MCF 10A (cell line): Measurements from ENCODE around the gene HIVEP1. TPM values are rescaled to one million over a fixed set of nuclear protein-coding genes. Genes with fewer than 3 reads are reported as not detected.

Experiments used
- BruUV-seq: library from RNA; stranded (reverse); fragments of 400-500 nt; replicated peaks from 2 replicates; lab custom pipeline; 2021; lab: Mats Ljungman, UMichigan
- CTCF ChIA-PET: fragments of 300-600 bp; sonication (Branson Sonifier 250); formaldehyde crosslinking; extraction: SDS; loops from one replicate; lab custom pipeline; 2021; ENCODE audit warnings: antibody characterized with exemption, inconsistent platforms; lab: Yijun Ruan, JAX
- POLR2A ChIA-PET: fragments of 300-600, 350-650 bp; sonication (Branson Sonifier 250); formaldehyde crosslinking; extraction: SDS; loops from one replicate; lab custom pipeline; 2020; ENCODE audit warnings: antibody characterized with exemption, inconsistent platforms; lab: Yijun Ruan, JAX
- DNase-seq: peaks from one replicate; pipeline ENCODE4 v3.0.0-alpha.2; 2018; ENCODE audit not compliant: unreplicated experiment
- H3K27ac Mint-ChIP-seq: one replicate; pipeline ENCODE4 v1.8.0; 2022; ENCODE audit warnings: mild to moderate bottlenecking, low read depth, mixed read lengths; ENCODE audit not compliant: unreplicated experiment
- H3K27me3 Mint-ChIP-seq: one replicate; pipeline ENCODE4 v1.8.0; 2022; ENCODE audit warnings: mixed read lengths; ENCODE audit not compliant: insufficient read depth, unreplicated experiment
- H3K36me3 Mint-ChIP-seq: one replicate; pipeline ENCODE4 v1.8.0; 2022; ENCODE audit warnings: mild to moderate bottlenecking, moderate library complexity, mixed read lengths; ENCODE audit not compliant: insufficient read depth, unreplicated experiment
- H3K4me1 Mint-ChIP-seq: one replicate; pipeline ENCODE4 v1.8.0; 2022; ENCODE audit warnings: mixed read lengths; ENCODE audit not compliant: insufficient read depth, unreplicated experiment
- H3K4me3 Mint-ChIP-seq: one replicate; pipeline ENCODE4 v1.8.0; 2022; ENCODE audit warnings: mild to moderate bottlenecking, moderate library complexity, mixed read lengths; ENCODE audit not compliant: unreplicated experiment
- H3K9me3 Mint-ChIP-seq: one replicate; pipeline ENCODE4 v1.8.0; 2022; ENCODE audit warnings: mixed read lengths; ENCODE audit not compliant: unreplicated experiment
- intact Hi-C: fragments of 100-400 bp; cut with micrococcal nuclease; formaldehyde crosslinking; loops from 2 replicates; pipeline ENCODE4 v1.14.1; 2022
- total RNA-seq: library from RNA; stranded (reverse); gene quantifications from 2 replicates; pipeline ENCODE4 v1.2.3, GENCODE V29; 2022
- TF ChIP-seq, protein P1 (sequence below): fragments of 200-600 bp; IDR thresholded peaks from one replicate; pipeline ENCODE4 v1.8.0; 2022; ENCODE audit warnings: antibody characterized with exemption, mild to moderate bottlenecking; ENCODE audit not compliant: unreplicated experiment

The HIVEP1 gene
- total RNA-seq, 1 experiment from 2014 or later = 19.1 TPM

DNA sequence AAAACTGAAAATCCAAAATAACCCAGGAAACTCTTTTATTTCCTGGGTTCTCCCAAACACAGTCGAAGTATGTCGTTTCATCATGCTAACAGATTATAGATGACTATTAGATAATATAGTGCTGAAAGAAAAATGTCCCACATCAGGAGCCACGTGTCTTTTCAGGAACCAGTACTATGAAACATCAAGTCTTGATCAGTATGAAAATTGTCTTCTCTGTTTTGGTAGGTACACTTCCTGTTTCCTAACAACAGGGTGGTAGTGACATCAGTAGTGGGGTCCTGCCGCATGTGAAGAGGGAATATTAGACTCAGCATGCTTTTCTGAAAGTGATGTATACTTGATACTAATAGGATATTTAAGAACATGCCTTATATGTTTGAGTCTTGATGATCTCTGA lies 136.7 kb downstream of the HIVEP1 start:
- no peak overlapping the region for H3K4me3 Mint-ChIP-seq
- H3K9me3 Mint-ChIP-seq = no peaks in the 10 kb centered on the region
- intact Hi-C loops = loop anchor here (5.0 kb wide), 1 partner anchor 562 kb away; no protein-coding TSS in a partner anchor
- TF ChIP-seq, protein P1, sequence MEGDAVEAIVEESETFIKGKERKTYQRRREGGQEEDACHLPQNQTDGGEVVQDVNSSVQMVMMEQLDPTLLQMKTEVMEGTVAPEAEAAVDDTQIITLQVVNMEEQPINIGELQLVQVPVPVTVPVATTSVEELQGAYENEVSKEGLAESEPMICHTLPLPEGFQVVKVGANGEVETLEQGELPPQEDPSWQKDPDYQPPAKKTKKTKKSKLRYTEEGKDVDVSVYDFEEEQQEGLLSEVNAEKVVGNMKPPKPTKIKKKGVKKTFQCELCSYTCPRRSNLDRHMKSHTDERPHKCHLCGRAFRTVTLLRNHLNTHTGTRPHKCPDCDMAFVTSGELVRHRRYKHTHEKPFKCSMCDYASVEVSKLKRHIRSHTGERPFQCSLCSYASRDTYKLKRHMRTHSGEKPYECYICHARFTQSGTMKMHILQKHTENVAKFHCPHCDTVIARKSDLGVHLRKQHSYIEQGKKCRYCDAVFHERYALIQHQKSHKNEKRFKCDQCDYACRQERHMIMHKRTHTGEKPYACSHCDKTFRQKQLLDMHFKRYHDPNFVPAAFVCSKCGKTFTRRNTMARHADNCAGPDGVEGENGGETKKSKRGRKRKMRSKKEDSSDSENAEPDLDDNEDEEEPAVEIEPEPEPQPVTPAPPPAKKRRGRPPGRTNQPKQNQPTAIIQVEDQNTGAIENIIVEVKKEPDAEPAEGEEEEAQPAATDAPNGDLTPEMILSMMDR = no peak
- H3K36me3 Mint-ChIP-seq = peaks cover 6% of the 10 kb centered on the region
- peak overlapping the region; percentile 50 for H3K27ac Mint-ChIP-seq
- BruUV-seq = no TSS peak
- CTCF ChIA-PET = interaction anchor here (0.9 to 2.8 kb wide), 2 partner anchors 84 to 141 kb away, joined by 3 to 24 read pairs; partner anchors contain the start of gene EDN1
- H3K27me3 Mint-ChIP-seq = no peaks in the 10 kb centered on the region
- peaks cover 17% of the 10 kb centered on the region for H3K4me1 Mint-ChIP-seq
- DNase-seq = no peak
- POLR2A ChIA-PET = interaction anchor here (1.6 kb wide), 1 partner anchor 84 kb away, joined by 3 read pairs; no protein-coding TSS in a partner anchor

DNA sequence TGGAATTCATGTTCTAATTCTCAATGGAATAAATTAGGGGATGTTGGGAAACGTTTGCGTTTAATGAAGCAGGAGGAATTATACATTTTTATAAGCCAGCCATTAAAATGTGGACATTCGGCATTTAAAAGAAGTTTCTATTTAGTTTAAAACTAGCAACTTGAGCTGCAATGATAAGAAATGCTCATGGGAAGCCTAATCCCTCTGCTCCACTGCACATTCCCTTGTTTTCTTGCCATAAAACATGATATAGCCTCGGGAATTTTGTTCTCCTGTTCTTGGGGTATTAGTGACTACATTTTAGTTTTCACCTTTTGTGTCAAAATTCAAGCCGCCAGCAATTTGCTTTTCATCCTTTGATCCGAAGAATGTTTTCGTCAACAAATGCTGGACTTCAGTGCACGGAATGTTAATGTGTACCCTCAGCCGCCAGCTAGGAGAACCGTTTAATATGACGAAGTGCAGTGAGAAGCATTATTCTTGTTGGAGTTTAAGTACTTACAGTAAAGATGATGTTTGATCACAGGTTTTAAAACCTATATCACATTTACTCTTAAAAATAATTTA lies 137.9 kb downstream of the HIVEP1 start:
- no TSS peak for BruUV-seq
- Mint-ChIP-seq H3K9me3 (no peaks in the 10 kb centered on the region), H3K36me3 (peaks cover 6% of the 10 kb centered on the region), H3K27me3 (no peaks in the 10 kb centered on the region), H3K27ac (no peak overlapping the region), H3K4me1 (peaks cover 17% of the 10 kb centered on the region), H3K4me3 (no peak overlapping the region)
- intact Hi-C loops = loop anchor here (2.0 to 5.0 kb wide), 2 partner anchors 455 to 563 kb away; no protein-coding TSS in a partner anchor
- DNase-seq = no peak
- CTCF ChIA-PET = interaction anchor here (0.6 to 2.8 kb wide), 6 partner anchors 79 to 453 kb away, joined by 3 to 24 read pairs (median 6); no protein-coding TSS in a partner anchor
- POLR2A ChIA-PET = interaction anchor here (1.0 to 1.6 kb wide), 3 partner anchors 83 to 140 kb away, joined by 3 to 5 read pairs (median 3); partner anchors contain the start of gene EDN1
- TF ChIP-seq, protein P1 = no peak

DNA sequence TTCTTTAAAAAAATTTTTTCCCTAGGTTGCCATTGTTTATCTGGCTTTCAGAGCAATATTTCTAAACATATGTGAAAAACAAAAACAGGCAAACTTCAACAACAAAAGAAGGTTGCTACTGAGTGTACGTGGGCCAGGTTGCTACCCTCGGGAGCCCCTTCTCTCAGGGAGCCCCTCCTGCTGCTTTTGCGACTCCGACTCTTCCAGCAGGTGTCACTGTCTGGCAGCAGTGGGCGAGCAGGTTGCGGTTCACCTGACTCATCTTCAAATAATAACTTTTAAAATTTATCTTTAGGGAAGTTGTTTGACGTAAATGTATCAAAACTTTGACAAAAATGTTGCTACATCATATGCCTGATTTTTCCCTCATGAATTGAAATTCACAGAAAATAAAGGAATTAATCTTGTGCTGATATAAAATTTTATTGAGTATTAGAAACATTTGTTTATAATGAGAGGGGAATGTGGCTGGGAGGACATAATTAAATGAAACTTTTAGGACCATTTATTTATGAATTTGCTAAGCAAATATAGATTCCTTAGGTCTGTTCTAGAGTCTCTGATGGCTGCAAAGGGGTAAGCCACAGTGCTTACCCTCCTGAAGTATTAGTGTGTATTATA lies 138.8 kb downstream of the HIVEP1 start:
- no TSS peak for BruUV-seq
- peaks cover 17% of the 10 kb centered on the region for H3K4me1 Mint-ChIP-seq
- H3K36me3 Mint-ChIP-seq = peaks cover 6% of the 10 kb centered on the region
- no peak overlapping the region for H3K4me3 Mint-ChIP-seq
- intact Hi-C loops = loop anchor here (1.0 to 2.0 kb wide), 3 partner anchors 83 to 454 kb away; no protein-coding TSS in a partner anchor
- peak; percentile 57 for DNase-seq
- POLR2A ChIA-PET = interaction anchor here (1.0 to 1.4 kb wide), 2 partner anchors 88 to 139 kb away, joined by 3 to 5 read pairs; partner anchors contain the start of gene EDN1
- no peaks in the 10 kb centered on the region for H3K9me3 Mint-ChIP-seq
- TF ChIP-seq, protein P1 = peak; percentile 69
- CTCF ChIA-PET = interaction anchor here (0.9 to 2.8 kb wide), 3 partner anchors 82 to 431 kb away, joined by 4 to 24 read pairs (median 9); no protein-coding TSS in a partner anchor
- no peak overlapping the region for H3K27ac Mint-ChIP-seq
- H3K27me3 Mint-ChIP-seq = no peaks in the 10 kb centered on the region

DNA sequence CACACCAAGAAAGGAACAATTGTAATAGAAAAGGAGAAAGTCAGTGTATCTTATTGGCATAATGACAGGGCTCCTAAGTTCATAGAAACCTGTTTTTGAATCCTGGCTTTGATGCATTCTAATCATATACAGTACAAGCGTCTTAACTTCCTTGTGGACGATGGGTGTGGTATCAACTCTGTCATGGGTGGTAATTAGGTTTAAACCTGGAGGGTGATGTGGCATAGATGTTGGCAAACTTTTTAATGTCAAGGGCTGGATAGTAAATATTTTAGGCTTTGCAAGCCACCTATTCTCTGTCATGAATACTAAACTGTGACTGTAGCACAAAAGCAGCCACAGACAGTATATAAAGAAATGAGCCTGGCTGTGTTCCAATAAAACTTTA lies 139.3 kb downstream of the HIVEP1 start:
- BruUV-seq = no TSS peak
- Mint-ChIP-seq H3K36me3 (peaks cover 6% of the 10 kb centered on the region), H3K4me3 (no peak overlapping the region), H3K27me3 (no peaks in the 10 kb centered on the region), H3K27ac (no peak overlapping the region), H3K4me1 (peaks cover 17% of the 10 kb centered on the region), H3K9me3 (no peaks in the 10 kb centered on the region)
- CTCF ChIA-PET = interaction anchor here (0.9 to 4.8 kb wide), 4 partner anchors 66 to 139 kb away, joined by 3 to 32 read pairs (median 8); partner anchors contain the start of gene EDN1
- POLR2A ChIA-PET = no interaction called here
- TF ChIP-seq, protein P1 = no peak
- no peak for DNase-seq
- intact Hi-C loops = loop anchor here (1.0 to 2.0 kb wide), 3 partner anchors 83 to 453 kb away; no protein-coding TSS in a partner anchor
